Stimulated activated CD8-positive, alpha-beta memory T cell treated with anti-CD3 and anti-CD28 coated beads, Interleukin-15, amount 100 ng/mL, for 1 hour (primary cell): ENCODE results near the gene SAT2.
"Not testable (repeated sequence)": the region's sequence is repeated elsewhere in the genome, so short reads cannot be mapped to it uniquely, and the experiment has no call there.

Source experiments
- DNase-seq: peaks from one replicate; pipeline ENCODE4 v3.0.0-alpha.2; 2020; ENCODE audit warnings: low read depth

SAT2 gene

GRCh38 chr17:7627250-7628121 is at the start of gene SAT2:
TSS of gene SAT2 (minus strand) at chr17:7627821. CDS start at chr17:7627635, 186 bp downstream.
- DNase-seq, result peak; percentile 69

DNA sequence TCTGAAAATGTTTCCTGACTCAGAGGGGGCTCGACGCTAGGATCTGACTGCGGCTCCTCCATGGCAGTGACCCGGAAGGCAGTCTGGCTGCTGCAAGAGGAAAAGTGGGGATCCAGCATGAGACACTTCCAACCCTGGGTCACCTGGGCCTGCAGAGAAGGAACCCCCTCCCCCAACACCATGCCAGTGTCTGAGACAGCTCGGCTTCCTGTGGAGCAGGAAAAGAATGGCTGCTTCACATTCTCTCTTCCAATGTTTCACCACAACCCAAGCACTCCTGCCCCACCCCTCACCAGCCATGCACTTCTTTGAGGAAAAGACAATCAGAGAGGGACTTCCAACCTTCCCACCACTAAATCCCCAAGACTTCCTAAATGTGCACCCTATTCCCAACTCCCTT is 48.9 kb upstream of the SAT2 start:
- DNase-seq, result no peak

DNA sequence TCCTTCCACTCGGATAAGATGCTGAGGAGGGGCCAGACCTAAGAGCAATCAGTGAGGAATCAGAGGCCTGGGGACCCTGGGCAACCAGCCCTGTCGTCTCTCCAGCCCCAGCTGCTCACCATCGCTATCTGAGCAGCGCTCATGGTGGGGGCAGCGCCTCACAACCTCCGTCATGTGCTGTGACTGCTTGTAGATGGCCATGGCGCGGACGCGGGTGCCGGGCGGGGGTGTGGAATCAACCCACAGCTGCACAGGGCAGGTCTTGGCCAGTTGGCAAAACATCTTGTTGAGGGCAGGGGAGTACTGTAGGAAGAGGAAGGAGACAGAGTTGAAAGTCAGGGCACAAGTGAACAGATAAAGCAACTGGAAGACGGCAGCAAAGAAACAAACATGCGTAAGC is 47.3 kb upstream of the SAT2 start:
- no peak for DNase-seq

DNA sequence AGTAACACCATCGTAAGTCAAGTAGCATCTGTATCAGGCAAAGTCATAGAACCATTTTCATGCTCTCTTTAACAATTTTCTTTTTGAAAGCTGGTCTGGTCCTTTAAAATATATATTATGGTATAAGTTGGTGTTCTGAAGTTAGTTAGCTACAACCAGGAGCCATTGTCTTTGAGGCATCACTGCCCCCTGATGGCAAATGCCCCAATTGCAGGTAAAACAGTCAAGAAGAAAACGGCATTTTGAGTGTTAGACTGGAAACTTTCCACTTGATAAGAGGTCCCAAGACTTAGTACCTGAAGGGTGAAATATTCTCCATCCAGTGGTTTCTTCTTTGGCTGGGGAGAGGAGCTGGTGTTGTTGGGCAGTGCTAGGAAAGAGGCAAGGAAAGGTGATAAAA is 45.6 kb upstream of the SAT2 start:
- no peak for DNase-seq

DNA sequence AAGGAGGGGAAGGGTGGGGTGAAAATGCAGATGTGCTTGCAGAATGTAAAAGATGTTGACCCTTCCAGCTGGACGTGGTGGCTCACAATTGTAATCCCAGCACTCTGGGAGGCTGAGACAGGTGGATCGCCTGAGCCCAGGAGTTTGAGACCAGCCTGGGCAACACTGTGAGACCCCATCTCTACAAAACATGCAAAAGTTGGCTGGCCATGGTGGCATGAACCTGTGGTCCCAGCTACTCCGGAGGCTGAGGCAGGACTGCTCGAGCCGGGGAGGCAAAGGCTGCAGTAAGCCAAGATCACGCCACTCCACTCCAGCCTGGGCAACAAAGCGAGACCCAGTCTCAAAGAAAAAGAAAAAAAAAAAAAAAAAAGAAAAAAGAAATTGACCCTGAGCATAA is 40.9 kb upstream of the SAT2 start:
- no peak for DNase-seq

DNA sequence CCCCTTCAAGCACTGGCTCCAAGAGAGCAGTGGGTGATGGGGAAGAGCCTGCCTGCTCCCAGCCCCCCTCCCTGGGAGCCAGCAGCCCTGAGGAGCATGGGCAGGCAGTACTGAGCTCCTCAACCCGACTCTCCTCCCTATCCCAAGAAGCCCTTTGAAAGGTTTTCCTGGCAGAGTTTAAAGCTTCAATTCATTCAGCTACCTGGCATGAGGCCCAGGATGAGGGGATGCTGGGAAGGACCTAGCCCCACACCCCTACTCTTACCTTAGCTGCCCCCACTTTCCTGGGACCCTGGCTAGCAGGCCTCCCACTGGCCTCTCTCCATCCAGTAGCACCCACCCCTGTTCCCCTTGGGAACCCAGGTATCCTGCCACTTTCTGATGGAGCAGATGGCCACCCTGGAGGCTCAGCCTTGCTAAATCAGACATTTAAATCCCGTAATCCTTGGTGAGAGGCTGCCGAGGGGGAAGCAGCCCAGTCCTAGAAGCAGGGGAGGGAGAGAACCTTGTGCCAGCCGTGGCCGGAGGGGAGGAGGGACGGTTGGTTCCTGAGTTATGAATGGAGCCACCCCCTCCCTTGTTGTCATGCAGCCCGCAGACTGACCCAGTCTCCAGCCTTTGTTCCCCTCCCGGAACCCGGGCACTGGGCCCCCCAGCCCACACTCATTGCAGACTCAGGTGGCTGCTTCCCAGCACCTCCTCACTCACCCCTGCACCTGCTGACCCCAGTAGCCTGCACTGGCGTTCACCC is 40.2 kb upstream of the SAT2 start:
- no peak for DNase-seq

- DNase-seq, result no peak
Observed at GRCh38 chr17:7656958-7657609, 29.5 kb upstream of the SAT2 start.

GRCh38 chr17:7655541-7655840 is 27.9 kb upstream of the SAT2 start:
- no peak for DNase-seq

GRCh38 chr17:7654832-7655540 is 27.4 kb upstream of the SAT2 start:
- no peak for DNase-seq

GRCh38 chr17:7652388-7653356 is 25.1 kb upstream of the SAT2 start:
- no peak for DNase-seq

DNA sequence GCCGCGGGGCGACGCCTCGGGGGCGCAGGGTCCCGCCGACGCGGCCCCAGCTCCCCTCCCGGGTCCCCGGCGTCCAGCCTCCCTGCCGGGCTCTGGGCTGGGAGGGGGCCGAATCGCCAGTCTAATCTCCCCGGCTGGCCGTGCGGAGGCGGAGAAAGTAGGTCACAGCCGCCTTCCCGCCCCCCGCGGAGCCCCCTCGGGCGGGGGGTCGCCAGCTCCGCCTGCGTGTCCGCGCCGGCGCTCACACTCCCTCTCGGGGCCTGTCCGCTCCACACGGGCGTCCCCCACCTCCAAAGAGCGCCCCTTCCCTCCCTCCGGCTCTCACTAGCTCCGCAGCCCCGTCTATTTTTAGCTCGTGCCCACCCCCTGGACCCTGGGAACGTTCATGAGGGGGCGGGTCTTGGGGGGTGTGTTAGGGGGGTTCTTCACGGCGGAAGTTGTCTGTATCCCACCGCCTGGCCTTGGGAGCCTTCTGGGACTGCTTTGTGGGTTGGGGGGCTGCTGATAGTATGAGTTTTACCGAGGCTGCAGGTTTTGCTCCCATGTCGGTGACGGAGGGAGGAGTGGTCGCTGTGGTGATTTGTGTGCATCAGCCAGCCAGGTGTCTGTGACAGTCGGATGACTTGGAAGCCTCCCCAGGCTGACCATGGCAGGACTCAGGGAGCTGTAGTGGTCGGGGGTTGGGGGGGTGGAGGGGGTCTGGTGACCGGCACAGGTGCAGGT is 24.2 kb upstream of the SAT2 start:
- no peak for DNase-seq

DNA sequence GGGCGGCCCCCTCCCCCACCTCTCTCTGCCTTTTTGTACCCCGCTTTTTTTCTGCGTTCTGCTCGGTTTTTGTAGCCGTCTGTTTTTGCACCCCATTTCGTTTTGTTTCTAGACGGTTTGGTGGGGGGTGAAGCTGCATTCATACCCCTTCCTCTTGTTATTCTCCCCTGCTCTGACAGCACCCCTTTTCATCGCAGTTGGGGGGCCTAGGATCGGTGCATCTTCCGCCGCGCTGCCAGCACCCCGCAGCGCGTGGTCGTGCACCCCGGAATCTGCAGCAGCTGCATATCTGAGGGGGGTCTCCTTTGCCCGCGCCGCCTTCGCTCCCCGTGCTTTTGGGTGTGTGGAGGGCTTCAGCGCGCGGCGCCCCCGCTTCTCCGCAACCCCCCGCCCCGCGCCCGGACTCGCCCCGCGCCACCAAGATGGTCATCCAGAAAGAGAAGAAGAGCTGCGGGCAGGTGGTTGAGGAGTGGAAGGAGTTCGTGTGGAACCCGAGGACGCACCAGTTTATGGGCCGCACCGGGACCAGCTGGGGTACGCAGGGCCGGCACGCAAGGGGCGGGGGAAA is 23.6 kb upstream of the SAT2 start:
- DNase-seq, result no peak

GRCh38 chr17:7650509-7651096 is 23.0 kb upstream of the SAT2 start, which contains the start of gene ATP1B2:
TSS of gene ATP1B2 (plus strand) at chr17:7650926. CDS start at chr17:7651519, 593 bp downstream.
- peak; percentile 51 for DNase-seq

- DNase-seq, result no peak
Observed at GRCh38 chr17:7647018-7647417, 19.4 kb upstream of the SAT2 start.

GRCh38 chr17:7646457-7646856 is 18.8 kb upstream of the SAT2 start:
- DNase-seq, result no peak

- no peak for DNase-seq
Observed at GRCh38 chr17:7644775-7645174, 17.2 kb upstream of the SAT2 start.

DNA sequence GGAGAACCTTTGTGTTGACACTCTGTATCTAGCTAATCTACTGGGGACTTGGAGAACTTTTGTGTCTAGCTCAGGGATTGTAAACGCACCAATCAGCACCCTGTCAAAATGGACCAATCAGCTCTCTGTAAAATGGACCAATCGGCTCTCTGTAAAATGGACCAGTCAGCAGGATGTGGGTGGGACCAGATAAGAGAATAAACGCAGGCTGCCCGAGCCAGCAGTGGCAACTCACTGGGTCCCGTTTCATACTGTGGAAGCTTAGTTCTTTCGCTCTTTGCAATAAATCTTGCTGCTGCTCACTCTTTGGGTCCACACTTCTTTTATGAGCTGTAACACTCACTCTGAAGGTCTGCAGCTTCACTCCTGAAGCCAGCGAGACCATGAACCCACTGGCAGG is 14.0 kb upstream of the SAT2 start:
- not testable (repeated sequence) for DNase-seq

- DNase-seq, result no peak
Observed at GRCh38 chr17:7640783-7641182, 13.2 kb upstream of the SAT2 start.

DNA sequence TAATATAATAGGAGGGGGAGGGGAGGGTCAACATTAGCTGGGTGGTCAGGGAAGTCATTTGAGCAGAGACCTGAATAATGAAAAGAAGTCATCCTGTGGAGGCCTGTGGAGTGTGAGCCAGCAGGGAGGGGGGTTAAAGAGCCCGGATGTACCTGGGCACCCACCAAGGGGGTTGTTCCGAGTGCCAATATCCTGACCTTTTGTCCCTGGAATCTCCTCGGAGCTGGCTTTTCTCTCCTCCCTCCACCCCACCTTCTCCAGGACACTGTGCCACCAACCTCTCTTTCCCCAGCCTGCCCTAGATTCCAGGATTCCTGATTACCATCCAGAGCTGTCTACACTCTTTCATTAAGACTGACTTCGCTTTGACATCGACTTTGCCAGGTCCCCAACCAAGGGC is 8.5 kb upstream of the SAT2 start:
- DNase-seq, result no peak

- DNase-seq, result no peak
Observed at GRCh38 chr17:7634384-7634783, 6.8 kb upstream of the SAT2 start.
